ENCODE measurements around the gene INTS4. TPM values are rescaled to one million over a fixed set of nuclear protein-coding genes. Genes with fewer than 3 reads are reported as not detected.
"Not testable (repeated sequence)": the region's sequence is repeated elsewhere in the genome, so short reads cannot be mapped to it uniquely, and the experiment has no call there.

INTS4 gene
- total RNA-seq, 2 experiments from 2014 or later, result 45.1 to 51.2 TPM

- H3K27me3 Mint-ChIP-seq (ENCODE audit: low read depth), result no peaks in the 10 kb centered on the region
- ATAC-seq (no peak), DNase-seq (no peak)
- peak overlapping the region; percentile 89 for H3K27ac Mint-ChIP-seq
- POLR2A ChIA-PET, result interaction anchor here (0.8 to 2.5 kb wide), 5 partner anchors 9 to 550 kb away, joined by 3 to 17 read pairs (median 3); partner anchors contain the start of genes GAB2 and RSF1
- H3K9me3 Mint-ChIP-seq (ENCODE audit: insufficient read depth), result no peaks in the 10 kb centered on the region
- peak overlapping the region; percentile 94 for H3K4me3 Mint-ChIP-seq
- H3K4me1 Mint-ChIP-seq (ENCODE audit: low read depth), result peaks cover 24% of the 10 kb centered on the region
- CTCF ChIA-PET, result interaction anchor here (1.2 to 2.3 kb wide), 5 partner anchors 10 to 571 kb away, joined by 3 to 25 read pairs (median 6); partner anchors contain the start of genes AAMDC, AQP11 and RSF1
- H3K36me3 Mint-ChIP-seq (ENCODE audit: low read depth), result peaks cover 6% of the 10 kb centered on the region
These were observed 566 bp downstream of the INTS4 start for GRCh38 chr11:77993902-77994301.

GRCh38 chr11:77990981-77991380, 3.5 kb downstream of the INTS4 start:
- peaks cover 30% of the 10 kb centered on the region for H3K4me1 Mint-ChIP-seq (ENCODE audit: low read depth)
- H3K27me3 Mint-ChIP-seq (ENCODE audit: low read depth), result no peaks in the 10 kb centered on the region
- ChIA-PET POLR2A (no interaction called here), CTCF (no interaction called here)
- H3K36me3 Mint-ChIP-seq (ENCODE audit: low read depth), result peaks cover 23% of the 10 kb centered on the region
- H3K4me3 Mint-ChIP-seq, result no peak overlapping the region
- no peak for ATAC-seq
- DNase-seq, result no peak
- H3K9me3 Mint-ChIP-seq (ENCODE audit: insufficient read depth), result no peaks in the 10 kb centered on the region
- no peak overlapping the region for H3K27ac Mint-ChIP-seq

GRCh38 chr11:77986456-77986855, 8.0 kb downstream of the INTS4 start:
- H3K4me1 Mint-ChIP-seq (ENCODE audit: low read depth); DNase-seq; H3K4me3 Mint-ChIP-seq; ATAC-seq; CTCF ChIA-PET; H3K27ac Mint-ChIP-seq; H3K9me3 Mint-ChIP-seq (ENCODE audit: insufficient read depth); H3K27me3 Mint-ChIP-seq (ENCODE audit: low read depth): not testable (repeated sequence)
- H3K36me3 Mint-ChIP-seq (ENCODE audit: low read depth), result peaks cover 53% of the 10 kb centered on the region
- POLR2A ChIA-PET, result interaction anchor here (0.5 kb wide), 1 partner anchor 720 kb away, joined by 3 read pairs; no protein-coding TSS in a partner anchor

- ChIA-PET POLR2A (interaction anchor here (0.6 kb wide), 1 partner anchor 22 kb away, joined by 3 read pairs; no protein-coding TSS in a partner anchor), CTCF (interaction anchor here (0.6 kb wide), 1 partner anchor 470 kb away, joined by 4 read pairs; no protein-coding TSS in a partner anchor)
- ATAC-seq, result no peak
- H3K36me3 Mint-ChIP-seq (ENCODE audit: low read depth), result peaks cover 56% of the 10 kb centered on the region
- H3K4me1 Mint-ChIP-seq (ENCODE audit: low read depth), result peaks cover 3% of the 10 kb centered on the region
- no peak overlapping the region for H3K27ac Mint-ChIP-seq
- H3K9me3 Mint-ChIP-seq (ENCODE audit: insufficient read depth), result no peaks in the 10 kb centered on the region
- H3K27me3 Mint-ChIP-seq (ENCODE audit: low read depth), result no peaks in the 10 kb centered on the region
- no peak overlapping the region for H3K4me3 Mint-ChIP-seq
- no peak for DNase-seq
These were observed 13.0 kb downstream of the INTS4 start for GRCh38 chr11:77981346-77981947.

GRCh38 chr11:77968337-77968736, 26.1 kb downstream of the INTS4 start:
- Mint-ChIP-seq H3K4me3 (no peak overlapping the region), H3K27ac (no peak overlapping the region), H3K36me3 (ENCODE audit: low read depth) (peaks cover 21% of the 10 kb centered on the region), H3K9me3 (ENCODE audit: insufficient read depth) (no peaks in the 10 kb centered on the region), H3K4me1 (ENCODE audit: low read depth) (no peaks in the 10 kb centered on the region), H3K27me3 (ENCODE audit: low read depth) (no peaks in the 10 kb centered on the region)
- ChIA-PET POLR2A (no interaction called here), CTCF (no interaction called here)
- no peak for ATAC-seq
- no peak for DNase-seq

GRCh38 chr11:77967753-77968152, 26.7 kb downstream of the INTS4 start:
- Mint-ChIP-seq H3K36me3 (ENCODE audit: low read depth) (peaks cover 21% of the 10 kb centered on the region), H3K4me3 (no peak overlapping the region), H3K27me3 (ENCODE audit: low read depth) (no peaks in the 10 kb centered on the region), H3K4me1 (ENCODE audit: low read depth) (no peaks in the 10 kb centered on the region), H3K27ac (no peak overlapping the region), H3K9me3 (ENCODE audit: insufficient read depth) (no peaks in the 10 kb centered on the region)
- POLR2A ChIA-PET, result no interaction called here
- ATAC-seq (no peak), DNase-seq (no peak)
- CTCF ChIA-PET, result no interaction called here

GRCh38 chr11:77967121-77967520, 27.3 kb downstream of the INTS4 start:
- no peaks in the 10 kb centered on the region for H3K4me1 Mint-ChIP-seq (ENCODE audit: low read depth)
- ATAC-seq (no peak), DNase-seq (no peak)
- ChIA-PET CTCF (no interaction called here), POLR2A (no interaction called here)
- H3K36me3 Mint-ChIP-seq (ENCODE audit: low read depth), result peaks cover 21% of the 10 kb centered on the region
- H3K27me3 Mint-ChIP-seq (ENCODE audit: low read depth), result no peaks in the 10 kb centered on the region
- no peak overlapping the region for H3K4me3 Mint-ChIP-seq
- H3K27ac Mint-ChIP-seq, result no peak overlapping the region
- H3K9me3 Mint-ChIP-seq (ENCODE audit: insufficient read depth), result no peaks in the 10 kb centered on the region

- Mint-ChIP-seq H3K9me3 (ENCODE audit: insufficient read depth) (no peaks in the 10 kb centered on the region), H3K27me3 (ENCODE audit: low read depth) (no peaks in the 10 kb centered on the region), H3K27ac (no peak overlapping the region), H3K4me1 (ENCODE audit: low read depth) (no peaks in the 10 kb centered on the region), H3K36me3 (ENCODE audit: low read depth) (peaks cover 21% of the 10 kb centered on the region), H3K4me3 (no peak overlapping the region)
- DNase-seq, result no peak
- CTCF ChIA-PET, result no interaction called here
- ATAC-seq, result no peak
- POLR2A ChIA-PET, result no interaction called here
These were observed 28.1 kb downstream of the INTS4 start for GRCh38 chr11:77966338-77966737.

- Mint-ChIP-seq H3K4me1 (ENCODE audit: low read depth) (no peaks in the 10 kb centered on the region), H3K9me3 (ENCODE audit: insufficient read depth) (no peaks in the 10 kb centered on the region), H3K27ac (no peak overlapping the region), H3K27me3 (ENCODE audit: low read depth) (no peaks in the 10 kb centered on the region), H3K36me3 (ENCODE audit: low read depth) (peaks cover 25% of the 10 kb centered on the region), H3K4me3 (no peak overlapping the region)
- CTCF ChIA-PET, result no interaction called here
- DNase-seq (no peak), ATAC-seq (no peak)
- POLR2A ChIA-PET, result interaction anchor here (0.6 kb wide), 1 partner anchor 22 kb away, joined by 3 read pairs; no protein-coding TSS in a partner anchor
These were observed 35.0 kb downstream of the INTS4 start for GRCh38 chr11:77959434-77959833.

GRCh38 chr11:77958583-77959177, 35.8 kb downstream of the INTS4 start:
- POLR2A ChIA-PET; H3K4me3 Mint-ChIP-seq; H3K4me1 Mint-ChIP-seq (ENCODE audit: low read depth); ATAC-seq; DNase-seq; H3K27ac Mint-ChIP-seq; CTCF ChIA-PET; H3K27me3 Mint-ChIP-seq (ENCODE audit: low read depth); H3K9me3 Mint-ChIP-seq (ENCODE audit: insufficient read depth): not testable (repeated sequence)
- H3K36me3 Mint-ChIP-seq (ENCODE audit: low read depth), result peaks cover 29% of the 10 kb centered on the region

GRCh38 chr11:77943296-77943695, 51.2 kb downstream of the INTS4 start:
- DNase-seq; ATAC-seq; POLR2A ChIA-PET; H3K27me3 Mint-ChIP-seq (ENCODE audit: low read depth); H3K4me3 Mint-ChIP-seq; H3K4me1 Mint-ChIP-seq (ENCODE audit: low read depth); CTCF ChIA-PET; H3K9me3 Mint-ChIP-seq (ENCODE audit: insufficient read depth); H3K27ac Mint-ChIP-seq: not testable (repeated sequence)
- peaks cover 20% of the 10 kb centered on the region for H3K36me3 Mint-ChIP-seq (ENCODE audit: low read depth)

GRCh38 chr11:77942465-77942864, 52.0 kb downstream of the INTS4 start:
- not testable (repeated sequence) for H3K27ac Mint-ChIP-seq, ATAC-seq

More at GRCh38 chr11:77942465-77942864, 52.0 kb downstream of the INTS4 start:
- H3K36me3 Mint-ChIP-seq (ENCODE audit: low read depth), result peaks cover 15% of the 10 kb centered on the region
- POLR2A ChIA-PET; H3K4me1 Mint-ChIP-seq (ENCODE audit: low read depth); DNase-seq; H3K4me3 Mint-ChIP-seq; H3K27me3 Mint-ChIP-seq (ENCODE audit: low read depth); H3K9me3 Mint-ChIP-seq (ENCODE audit: insufficient read depth); CTCF ChIA-PET: not testable (repeated sequence)

Measured in activated CD8-positive, alpha-beta T cell treated with anti-CD3 and anti-CD28 coated beads, Interleukin-2, amount 10 ng/mL, durations not matched to agents 7 days and 5 days (primary cell).